ENCODE data around the gene CCDC170. TPM values are rescaled to one million over a fixed set of nuclear protein-coding genes. Genes with fewer than 3 reads are reported as not detected.
A peak's percentile ranks its signal among the peaks of the same experiment; 100 is the strongest.

CCDC170 gene
- total RNA-seq, 1 experiment from 2014 or later: not detected

DNA sequence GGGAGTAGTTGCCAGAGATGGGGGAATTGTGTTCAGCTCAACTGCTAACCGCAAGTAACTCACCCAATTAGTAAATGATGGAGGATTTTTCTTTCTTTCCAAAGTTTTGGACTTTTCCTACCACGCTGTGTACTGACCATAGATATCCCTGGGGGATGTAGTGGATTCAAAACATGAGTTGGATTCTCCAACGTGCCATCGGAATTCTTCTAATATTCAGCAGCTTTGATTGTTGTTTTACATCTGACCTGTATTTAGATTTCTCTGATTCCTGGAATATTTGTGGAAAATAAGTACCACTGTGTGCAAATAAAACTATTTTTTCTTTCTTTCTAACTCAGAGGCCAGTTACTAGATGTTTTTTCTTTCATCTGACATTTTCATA, 1.1 kb downstream of the CCDC170 start:
- intact Hi-C loops (cut with micrococcal nuclease): no loop called here
- Histone ChIP-seq H3K4me2 (ENCODE audit: low read length) (peak overlapping the region; percentile 88), H3K9me3 (ENCODE audit: low read length) (no peaks in the 10 kb centered on the region), H3K4me3 (ENCODE audit: low read length) (peak overlapping the region; percentile 79), H4K20me1 (ENCODE audit: low read length) (no peaks in the 10 kb centered on the region), H3K27ac (ENCODE audit: low read length) (no peak overlapping the region), H3K9me2 (replicated peaks; ENCODE audit: low read length) (no peaks in the 10 kb centered on the region), H3K79me2 (ENCODE audit: low read length) (no peaks in the 10 kb centered on the region), H3F3A (ENCODE audit: low read length, unreplicated experiment) (no peaks in the 10 kb centered on the region), H3K9ac (ENCODE audit: low read length) (no peak overlapping the region), H3K4me1 (ENCODE audit: insufficient read depth, low read length) (no peaks in the 10 kb centered on the region), H3K36me3 (ENCODE audit: low read depth, low read length) (no peaks in the 10 kb centered on the region), H2AFZ (ENCODE audit: low read length) (peak overlapping the region; percentile 84), H3K27me3 (ENCODE audit: low read length) (peaks cover 20% of the 10 kb centered on the region)
- CTCF ChIA-PET: no interaction called here
- DNase-seq: no peak
- POLR2A ChIA-PET (ENCODE audit: unreplicated experiment): no interaction called here
- no TSS peak for BruUV-seq (replicated peaks)
- TF ChIP-seq EZH2 (IDR thresholded peaks at IDR 0.05; ENCODE audit: low read length, unreplicated experiment) (no peak), EZH2phosphoT487 (IDR thresholded peaks at IDR 0.05; ENCODE audit: borderline replicate concordance, low read length) (no peak)
- TF ChIP-seq, protein P1, sequence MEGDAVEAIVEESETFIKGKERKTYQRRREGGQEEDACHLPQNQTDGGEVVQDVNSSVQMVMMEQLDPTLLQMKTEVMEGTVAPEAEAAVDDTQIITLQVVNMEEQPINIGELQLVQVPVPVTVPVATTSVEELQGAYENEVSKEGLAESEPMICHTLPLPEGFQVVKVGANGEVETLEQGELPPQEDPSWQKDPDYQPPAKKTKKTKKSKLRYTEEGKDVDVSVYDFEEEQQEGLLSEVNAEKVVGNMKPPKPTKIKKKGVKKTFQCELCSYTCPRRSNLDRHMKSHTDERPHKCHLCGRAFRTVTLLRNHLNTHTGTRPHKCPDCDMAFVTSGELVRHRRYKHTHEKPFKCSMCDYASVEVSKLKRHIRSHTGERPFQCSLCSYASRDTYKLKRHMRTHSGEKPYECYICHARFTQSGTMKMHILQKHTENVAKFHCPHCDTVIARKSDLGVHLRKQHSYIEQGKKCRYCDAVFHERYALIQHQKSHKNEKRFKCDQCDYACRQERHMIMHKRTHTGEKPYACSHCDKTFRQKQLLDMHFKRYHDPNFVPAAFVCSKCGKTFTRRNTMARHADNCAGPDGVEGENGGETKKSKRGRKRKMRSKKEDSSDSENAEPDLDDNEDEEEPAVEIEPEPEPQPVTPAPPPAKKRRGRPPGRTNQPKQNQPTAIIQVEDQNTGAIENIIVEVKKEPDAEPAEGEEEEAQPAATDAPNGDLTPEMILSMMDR (conservative IDR thresholded peaks at IDR 0.05; ENCODE audit: low read depth, low read length): no peak
- ATAC-seq: no peak

DNA sequence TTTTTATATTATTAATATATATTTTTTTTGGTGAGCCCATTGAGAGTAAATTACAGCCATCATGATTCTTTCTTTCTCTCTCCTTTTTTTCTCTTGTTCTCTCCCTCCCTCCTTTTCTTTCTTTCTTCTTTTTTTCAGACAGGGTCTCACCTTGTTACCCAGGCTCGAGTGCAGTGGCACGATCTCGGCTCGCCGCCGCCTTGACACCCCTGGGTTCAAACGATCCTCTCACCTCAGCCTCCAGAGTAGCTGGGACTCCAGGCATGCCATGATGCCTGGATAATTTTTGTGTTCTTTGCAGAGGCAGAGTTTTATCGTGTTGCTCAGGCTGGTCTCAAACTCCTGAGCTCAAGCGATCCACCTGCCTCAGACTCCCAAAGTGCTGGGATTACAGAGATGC, 1.6 kb downstream of the CCDC170 start:
- H3K4me3 ChIP-seq (ENCODE audit: low read length): no peak overlapping the region
- BruUV-seq (replicated peaks): no TSS peak
- H3K4me1 ChIP-seq (ENCODE audit: insufficient read depth, low read length): no peaks in the 10 kb centered on the region
- no peak for ATAC-seq
- ChIA-PET POLR2A (ENCODE audit: unreplicated experiment) (no interaction called here), CTCF (no interaction called here)
- no peaks in the 10 kb centered on the region for H3K9me3 ChIP-seq (ENCODE audit: low read length)
- H3K9me2 ChIP-seq (replicated peaks; ENCODE audit: low read length): no peaks in the 10 kb centered on the region
- intact Hi-C loops (cut with micrococcal nuclease): no loop called here
- H3K27ac ChIP-seq (ENCODE audit: low read length): no peak overlapping the region
- H3K4me2 ChIP-seq (ENCODE audit: low read length): no peak overlapping the region
- no peaks in the 10 kb centered on the region for H3K36me3 ChIP-seq (ENCODE audit: low read depth, low read length)
- no peak overlapping the region for H2AFZ ChIP-seq (ENCODE audit: low read length)
- H3K9ac ChIP-seq (ENCODE audit: low read length): no peak overlapping the region
- H3K79me2 ChIP-seq (ENCODE audit: low read length): no peaks in the 10 kb centered on the region
- H3K27me3 ChIP-seq (ENCODE audit: low read length): peaks cover 20% of the 10 kb centered on the region
- TF ChIP-seq EZH2phosphoT487 (IDR thresholded peaks at IDR 0.05; ENCODE audit: borderline replicate concordance, low read length): no peak
- no peak for TF ChIP-seq EZH2 (IDR thresholded peaks at IDR 0.05; ENCODE audit: low read length, unreplicated experiment)
- TF ChIP-seq, protein P1 (conservative IDR thresholded peaks at IDR 0.05; ENCODE audit: low read depth, low read length): no peak
- no peaks in the 10 kb centered on the region for H3F3A ChIP-seq (ENCODE audit: low read length, unreplicated experiment)
- H4K20me1 ChIP-seq (ENCODE audit: low read length): no peaks in the 10 kb centered on the region
- no peak for DNase-seq

DNA sequence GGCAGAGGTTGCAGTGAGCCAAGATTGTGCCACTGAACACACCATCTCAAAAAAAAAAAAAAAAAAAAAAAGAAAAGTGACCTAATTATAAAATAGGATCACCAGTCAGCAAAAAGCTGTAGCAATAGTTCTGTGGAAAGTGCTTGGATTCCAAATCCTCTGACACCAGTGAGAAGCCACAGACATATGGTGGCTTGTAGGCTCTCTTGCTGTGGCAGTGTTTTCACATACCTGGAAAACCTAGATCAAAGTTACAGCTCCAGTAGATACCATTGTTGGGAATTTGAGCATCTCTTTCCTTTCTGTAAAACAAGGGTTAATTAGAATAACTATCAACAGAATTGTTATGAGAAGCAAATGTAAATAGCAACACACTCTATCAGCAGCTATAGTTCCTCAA, 4.1 kb downstream of the CCDC170 start:
- Histone ChIP-seq H3K4me2 (ENCODE audit: low read length) (no peak overlapping the region), H3K36me3 (ENCODE audit: low read depth, low read length) (no peaks in the 10 kb centered on the region), H3K4me1 (ENCODE audit: insufficient read depth, low read length) (peaks cover 6% of the 10 kb centered on the region; the same call in 1 of the 2 replicates), H3K9ac (ENCODE audit: low read length) (no peak overlapping the region), H3K9me2 (replicated peaks; ENCODE audit: low read length) (no peaks in the 10 kb centered on the region), H4K20me1 (ENCODE audit: low read length) (no peaks in the 10 kb centered on the region), H3K9me3 (ENCODE audit: low read length) (no peaks in the 10 kb centered on the region), H3K27me3 (ENCODE audit: low read length) (peaks cover 20% of the 10 kb centered on the region), H3K79me2 (ENCODE audit: low read length) (no peaks in the 10 kb centered on the region), H2AFZ (ENCODE audit: low read length) (no peak overlapping the region), H3F3A (ENCODE audit: low read length, unreplicated experiment) (no peaks in the 10 kb centered on the region), H3K27ac (ENCODE audit: low read length) (no peak overlapping the region), H3K4me3 (ENCODE audit: low read length) (no peak overlapping the region)
- BruUV-seq (replicated peaks): no TSS peak
- ATAC-seq (no peak), DNase-seq (no peak)
- TF ChIP-seq EZH2phosphoT487 (IDR thresholded peaks at IDR 0.05; ENCODE audit: borderline replicate concordance, low read length): no peak
- TF ChIP-seq, protein P1 (conservative IDR thresholded peaks at IDR 0.05; ENCODE audit: low read depth, low read length): no peak
- TF ChIP-seq EZH2 (IDR thresholded peaks at IDR 0.05; ENCODE audit: low read length, unreplicated experiment): no peak
- POLR2A ChIA-PET (ENCODE audit: unreplicated experiment): no interaction called here
- intact Hi-C loops (cut with micrococcal nuclease): no loop called here
- CTCF ChIA-PET: no interaction called here
